ENCODE measurements around the gene PRPSAP1.

Gene PRPSAP1

GRCh38 chr17:76329664-76330063, 24.1 kb downstream of the PRPSAP1 start:
- no peak for DNase-seq (ENCODE audit: low read depth)
- TF ChIP-seq CTCF (IDR thresholded peaks at IDR 0.05; ENCODE audit: low read depth, low read length) (no peak), POLR2A (IDR thresholded peaks at IDR 0.05; ENCODE audit: extremely low read depth, insufficient read length) (no peak), MYC (IDR thresholded peaks at IDR 0.05; ENCODE audit: low read depth, low read length) (no peak), MAX (IDR thresholded peaks at IDR 0.05; ENCODE audit: low read depth, low read length) (no peak)
- no peak overlapping the region for H3K4me3 ChIP-seq (ENCODE audit: low read depth, low read length)

- peak; percentile 81 for DNase-seq (ENCODE audit: low read depth)
- no peak overlapping the region for H3K4me3 ChIP-seq (ENCODE audit: low read depth, low read length)
- TF ChIP-seq MYC (IDR thresholded peaks at IDR 0.05; ENCODE audit: low read depth, low read length) (peak; percentile 54; the same call in 1 of the 2 replicates), CTCF (IDR thresholded peaks at IDR 0.05; ENCODE audit: low read depth, low read length) (no peak), POLR2A (IDR thresholded peaks at IDR 0.05; ENCODE audit: extremely low read depth, insufficient read length) (no peak), MAX (IDR thresholded peaks at IDR 0.05; ENCODE audit: low read depth, low read length) (peak; percentile 18; the same call in 1 of the 2 replicates)
Observed at GRCh38 chr17:76327696-76328095, 26.0 kb downstream of the PRPSAP1 start.

- H3K4me3 ChIP-seq (ENCODE audit: low read depth, low read length), result no peak overlapping the region
- no peak for DNase-seq (ENCODE audit: low read depth)
- no peak for TF ChIP-seq MYC (IDR thresholded peaks at IDR 0.05; ENCODE audit: low read depth, low read length)
- no peak for TF ChIP-seq CTCF (IDR thresholded peaks at IDR 0.05; ENCODE audit: low read depth, low read length)
- no peak for TF ChIP-seq MAX (IDR thresholded peaks at IDR 0.05; ENCODE audit: low read depth, low read length)
- no peak for TF ChIP-seq POLR2A (IDR thresholded peaks at IDR 0.05; ENCODE audit: extremely low read depth, insufficient read length)
Observed at GRCh38 chr17:76326306-76326705, 27.4 kb downstream of the PRPSAP1 start.

- no peak overlapping the region for H3K4me3 ChIP-seq (ENCODE audit: low read depth, low read length)
- no peak for DNase-seq (ENCODE audit: low read depth)
- TF ChIP-seq POLR2A (IDR thresholded peaks at IDR 0.05; ENCODE audit: extremely low read depth, insufficient read length) (no peak), CTCF (IDR thresholded peaks at IDR 0.05; ENCODE audit: low read depth, low read length) (no peak), MYC (IDR thresholded peaks at IDR 0.05; ENCODE audit: low read depth, low read length) (no peak), MAX (IDR thresholded peaks at IDR 0.05; ENCODE audit: low read depth, low read length) (no peak)
Observed at GRCh38 chr17:76318586-76318985, 35.1 kb downstream of the PRPSAP1 start.

- no peak for DNase-seq (ENCODE audit: low read depth)
- TF ChIP-seq CTCF (IDR thresholded peaks at IDR 0.05; ENCODE audit: low read depth, low read length) (no peak), MAX (IDR thresholded peaks at IDR 0.05; ENCODE audit: low read depth, low read length) (no peak), POLR2A (IDR thresholded peaks at IDR 0.05; ENCODE audit: extremely low read depth, insufficient read length) (no peak), MYC (IDR thresholded peaks at IDR 0.05; ENCODE audit: low read depth, low read length) (no peak)
- H3K4me3 ChIP-seq (ENCODE audit: low read depth, low read length), result no peak overlapping the region
Observed at GRCh38 chr17:76317535-76317934, 36.2 kb downstream of the PRPSAP1 start.

Measured in NB4 (cell line).